Stimulated activated CD4-positive, alpha-beta T cell treated with anti-CD3 and anti-CD28 coated beads, Interleukin-2, amount 100 ng/mL, for 4 hours (primary cell): ENCODE results near the gene CADM2.

Experiments used
- DNase-seq: peaks from one replicate; pipeline ENCODE4 v3.0.0-alpha.2; 2020; ENCODE audit warnings: low read depth

CADM2 gene

GRCh38 chr3:85189731-85190130 lies 230.9 kb downstream of the CADM2 start:
- no peak for DNase-seq

- no peak for DNase-seq
These were observed 234.8 kb downstream of the CADM2 start for GRCh38 chr3:85193565-85193964.

- DNase-seq = no peak
These were observed 249.9 kb downstream of the CADM2 start for GRCh38 chr3:85208650-85209049.

GRCh38 chr3:85210540-85210939 lies 251.8 kb downstream of the CADM2 start:
- DNase-seq = no peak

GRCh38 chr3:85228966-85229365 lies 270.2 kb downstream of the CADM2 start:
- no peak for DNase-seq

- DNase-seq = no peak
These were observed 285.3 kb downstream of the CADM2 start for GRCh38 chr3:85244091-85244490.

- no peak for DNase-seq
These were observed 285.7 kb downstream of the CADM2 start for GRCh38 chr3:85244519-85244918.

- no peak for DNase-seq
These were observed 293.0 kb downstream of the CADM2 start for GRCh38 chr3:85251766-85252165.

- DNase-seq = no peak
These were observed 293.9 kb downstream of the CADM2 start for GRCh38 chr3:85252686-85253085.

GRCh38 chr3:85254738-85255137 lies 295.9 kb downstream of the CADM2 start:
- DNase-seq = no peak

- no peak for DNase-seq
These were observed 297.2 kb downstream of the CADM2 start for GRCh38 chr3:85255949-85256348.

GRCh38 chr3:85258326-85258725 lies 299.5 kb downstream of the CADM2 start:
- no peak for DNase-seq

- no peak for DNase-seq
These were observed 300.0 kb downstream of the CADM2 start for GRCh38 chr3:85258819-85259218.

- DNase-seq = no peak
These were observed 301.0 kb downstream of the CADM2 start for GRCh38 chr3:85259748-85260147.

- DNase-seq = no peak
These were observed 305.6 kb downstream of the CADM2 start for GRCh38 chr3:85264381-85264780.

- DNase-seq = no peak
These were observed 311.7 kb downstream of the CADM2 start for GRCh38 chr3:85270488-85270887.

- no peak for DNase-seq
These were observed 313.1 kb downstream of the CADM2 start for GRCh38 chr3:85271911-85272310.

GRCh38 chr3:85288257-85288656 lies 329.5 kb downstream of the CADM2 start:
- no peak for DNase-seq

- DNase-seq = no peak
These were observed 338.5 kb downstream of the CADM2 start for GRCh38 chr3:85297291-85297690.

- DNase-seq = no peak
These were observed 339.2 kb downstream of the CADM2 start for GRCh38 chr3:85298032-85298431.

- no peak for DNase-seq
These were observed 344.4 kb downstream of the CADM2 start for GRCh38 chr3:85303156-85303555.

- DNase-seq = no peak
These were observed 345.7 kb downstream of the CADM2 start for GRCh38 chr3:85304360-85304964.

GRCh38 chr3:85312331-85312730 lies 353.5 kb downstream of the CADM2 start:
- DNase-seq = no peak

- DNase-seq = no peak
These were observed 354.6 kb downstream of the CADM2 start for GRCh38 chr3:85313380-85313779.

GRCh38 chr3:85316252-85316651 lies 357.5 kb downstream of the CADM2 start:
- no peak for DNase-seq
